ENCODE measurements around the gene ST6GALNAC5.

DNA sequence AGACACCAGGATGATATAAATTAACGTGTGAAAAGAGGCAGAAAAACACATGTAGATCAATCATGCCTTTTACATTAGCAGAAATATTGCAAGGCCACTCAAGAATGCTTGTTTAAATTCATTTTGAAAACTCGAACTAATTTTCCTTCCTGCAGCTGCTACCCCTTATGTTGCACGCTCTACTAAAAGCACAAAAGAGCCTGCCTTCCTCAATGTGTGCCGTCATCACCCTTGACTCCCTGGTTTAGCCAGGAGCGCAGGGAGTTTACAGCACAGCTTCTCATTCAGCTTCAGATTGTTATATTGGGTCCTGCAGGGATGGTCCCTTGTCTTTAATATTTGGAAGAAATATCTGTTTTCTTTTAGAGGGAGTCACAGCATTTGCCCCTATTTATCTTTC is 10.1 kb upstream of the ST6GALNAC5 start:
- TF ChIP-seq, protein P1, sequence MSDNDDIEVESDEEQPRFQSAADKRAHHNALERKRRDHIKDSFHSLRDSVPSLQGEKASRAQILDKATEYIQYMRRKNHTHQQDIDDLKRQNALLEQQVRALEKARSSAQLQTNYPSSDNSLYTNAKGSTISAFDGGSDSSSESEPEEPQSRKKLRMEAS (IDR thresholded peaks at IDR 0.05; ENCODE audit: insufficient read depth, insufficient read length), result no peak
- TF ChIP-seq, protein P2, sequence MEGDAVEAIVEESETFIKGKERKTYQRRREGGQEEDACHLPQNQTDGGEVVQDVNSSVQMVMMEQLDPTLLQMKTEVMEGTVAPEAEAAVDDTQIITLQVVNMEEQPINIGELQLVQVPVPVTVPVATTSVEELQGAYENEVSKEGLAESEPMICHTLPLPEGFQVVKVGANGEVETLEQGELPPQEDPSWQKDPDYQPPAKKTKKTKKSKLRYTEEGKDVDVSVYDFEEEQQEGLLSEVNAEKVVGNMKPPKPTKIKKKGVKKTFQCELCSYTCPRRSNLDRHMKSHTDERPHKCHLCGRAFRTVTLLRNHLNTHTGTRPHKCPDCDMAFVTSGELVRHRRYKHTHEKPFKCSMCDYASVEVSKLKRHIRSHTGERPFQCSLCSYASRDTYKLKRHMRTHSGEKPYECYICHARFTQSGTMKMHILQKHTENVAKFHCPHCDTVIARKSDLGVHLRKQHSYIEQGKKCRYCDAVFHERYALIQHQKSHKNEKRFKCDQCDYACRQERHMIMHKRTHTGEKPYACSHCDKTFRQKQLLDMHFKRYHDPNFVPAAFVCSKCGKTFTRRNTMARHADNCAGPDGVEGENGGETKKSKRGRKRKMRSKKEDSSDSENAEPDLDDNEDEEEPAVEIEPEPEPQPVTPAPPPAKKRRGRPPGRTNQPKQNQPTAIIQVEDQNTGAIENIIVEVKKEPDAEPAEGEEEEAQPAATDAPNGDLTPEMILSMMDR (IDR thresholded peaks at IDR 0.05; ENCODE audit: extremely low read depth in 1 of 2, insufficient read depth in 1 of 2, low read depth in 1 of 2, low read length in 2 of 2), result no peak

All from endothelial cell of umbilical vein (primary cell).